NCI-H2081 treated with DMSO at 0.1 percent for 48 hours (cell line): ENCODE measurements around the gene UFC1.

Source experiments
- DNase-seq: peaks from one replicate; lab custom pipeline; 2025; lab: John Stamatoyannopoulos, UW

UFC1 gene

GRCh38 chr1:161133220-161133740, 20.5 kb upstream of the UFC1 start:
- no peak for DNase-seq

GRCh38 chr1:161137881-161138280, 15.9 kb upstream of the UFC1 start:
- no peak for DNase-seq

GRCh38 chr1:161138431-161138830, 15.3 kb upstream of the UFC1 start:
- DNase-seq: no peak

GRCh38 chr1:161139766-161140165, 14.0 kb upstream of the UFC1 start:
- DNase-seq: no peak

- DNase-seq: no peak
Measured at GRCh38 chr1:161140755-161141400, 12.9 kb upstream of the UFC1 start.

GRCh38 chr1:161145832-161146231, 7.9 kb upstream of the UFC1 start:
- no peak for DNase-seq

GRCh38 chr1:161153176-161153575, 602 bp upstream of the UFC1 start:
- no peak for DNase-seq

GRCh38 chr1:161157867-161158266, 4.1 kb downstream of the UFC1 start:
- DNase-seq: no peak

- DNase-seq: no peak
Measured at GRCh38 chr1:161158316-161159010, 4.7 kb downstream of the UFC1 start.

GRCh38 chr1:161159087-161159912, 5.5 kb downstream of the UFC1 start, which contains the start of gene USP21:
TSS of gene USP21 (plus strand) at chr1:161159500. CDS start at chr1:161160641, 1,141 bp downstream.
- peak; percentile 71 for DNase-seq

GRCh38 chr1:161159913-161160243, 6.1 kb downstream of the UFC1 start:
- no peak for DNase-seq

GRCh38 chr1:161160671-161161145, 6.9 kb downstream of the UFC1 start:
- no peak for DNase-seq

GRCh38 chr1:161161652-161162051, 7.9 kb downstream of the UFC1 start:
- DNase-seq: no peak

GRCh38 chr1:161162052-161162451, 8.3 kb downstream of the UFC1 start:
- DNase-seq: no peak

- no peak for DNase-seq
Measured at GRCh38 chr1:161162806-161163205, 9.0 kb downstream of the UFC1 start.

GRCh38 chr1:161163793-161164192, 10.0 kb downstream of the UFC1 start:
- no peak for DNase-seq

GRCh38 chr1:161164901-161165610, 11.3 kb downstream of the UFC1 start:
- no peak for DNase-seq

- peak; percentile 97 for DNase-seq
Measured at GRCh38 chr1:161165742-161166668, 12.2 kb downstream of the UFC1 start, which contains the start of gene PPOX. TSS of gene PPOX (plus strand) at chr1:161166426. CDS start at chr1:161166848, 422 bp downstream.

- no peak for DNase-seq
Measured at GRCh38 chr1:161166669-161167548, 13.1 kb downstream of the UFC1 start.

- DNase-seq: no peak
Measured at GRCh38 chr1:161168906-161169305, 15.1 kb downstream of the UFC1 start.
